HCT116 (cell line): ENCODE results near the gene OCA2. TPM values are rescaled to one million over a fixed set of nuclear protein-coding genes. Genes with fewer than 3 reads are reported as not detected.

ENCODE experiments used
- ATAC-seq: fragments of 200-7000 bp; cut with Tn5 transposase; 2 replicates; pipeline ENCODE4 v1.9.1; 2020; ENCODE audit warnings: mild to moderate bottlenecking, moderate library complexity
- BruUV-seq: library from RNA; stranded (reverse); fragments of 400-500 nt; replicated peaks from 2 replicates; lab custom pipeline; 2021; lab: Mats Ljungman, UMichigan
- CTCF ChIA-PET: fragments of 300-600 bp; sonication (Branson Sonifier 250); formaldehyde crosslinking; loops from one replicate; lab custom pipeline; 2021; ENCODE audit warnings: antibody characterized with exemption; lab: Charles Lee
- POLR2A ChIA-PET: fragments of 300-600, 350-600 bp; sonication (Branson Sonifier 250); formaldehyde crosslinking; loops from one replicate; lab custom pipeline; 2021; ENCODE audit warnings: antibody characterized with exemption; lab: Charles Lee
- RAD21 ChIA-PET, 2 experiments: fragments of 300-600 bp; sonication (Branson Sonifier 250); formaldehyde crosslinking; loops; one replicate each; lab custom pipeline; 2023; ENCODE audit warnings: low total read pairs in 2 of 2; ENCODE audit not compliant: uncharacterized antibody in 2 of 2, unreplicated experiment in 2 of 2, low non-redundant PET in 1 of 2; lab: Charles Lee
- DNase-seq: peaks from one replicate; pipeline ENCODE4 v3.0.0-alpha.2; 2010; ENCODE audit warnings: low read depth, low spot score
- H2AFZ ChIP-seq: fragments of 200-600 bp; shearing (Covaris generic), sonication (generic); 2 replicates; pipeline ENCODE4 v1.6.1; 2017; ENCODE audit warnings: low read depth, mixed run types, mixed read lengths, antibody characterized with exemption, low read length; ENCODE audit not compliant: poor library complexity, severe bottlenecking
- H3K27ac ChIP-seq: 2 replicates; pipeline ENCODE4 v1.5.1; 2012; ENCODE audit warnings: low read depth, low read length
- H3K27me3 ChIP-seq: fragments of 200-600 bp; sonication (generic); 2 replicates; pipeline ENCODE4 v1.6.1; 2016; ENCODE audit warnings: mixed run types, low read length, mixed read lengths; ENCODE audit not compliant: insufficient read depth
- H3K36me3 ChIP-seq, 2 experiments: fragments of 200-500 bp in 1 of 2; fragments of 200-600 bp in 1 of 2; sonication (Bioruptor generic) in 1 of 2; sonication (generic) in 1 of 2; 2 replicates each; pipeline versions ENCODE4 v1.5.1 to v1.6.1; 2014 to 2016; ENCODE audit warnings: low read length in 2 of 2, inconsistent platforms in 1 of 2, mixed read lengths in 1 of 2, mixed run types in 1 of 2; ENCODE audit not compliant: insufficient read depth in 2 of 2, control insufficient read depth in 1 of 2
- H3K4me1 ChIP-seq, 2 experiments: fragments of 200-600 bp in 1 of 2; sonication (generic) in 1 of 2; 2 replicates each; pipeline versions ENCODE4 v1.5.1 to v1.6.1; 2012 to 2017; ENCODE audit warnings: low read length in 2 of 2, inconsistent platforms in 1 of 2, mild to moderate bottlenecking in 1 of 2, mixed read lengths in 1 of 2, mixed run types in 1 of 2, moderate library complexity in 1 of 2; ENCODE audit not compliant: insufficient read depth in 2 of 2, control insufficient read depth in 1 of 2
- H3K4me2 ChIP-seq: fragments of 200-600 bp; sonication (generic); 2 replicates; pipeline ENCODE4 v1.6.1; 2017; ENCODE audit warnings: mixed run types, low read length, mixed read lengths
- H3K4me3 ChIP-seq, 2 experiments: fragments of 200-600 bp in 1 of 2; sonication (generic) in 1 of 2; replicated peaks in 1 of 2; 2 replicates each; pipeline ENCODE4 v1.5.1; 2011 to 2016; ENCODE audit warnings: low read length in 2 of 2, control low read depth in 1 of 2, low read depth in 1 of 2, mild to moderate bottlenecking in 1 of 2, mixed read lengths in 1 of 2, mixed run types in 1 of 2
- H3K79me2 ChIP-seq: fragments of 200-600 bp; sonication (generic); 2 replicates; pipeline ENCODE4 v1.6.1; 2017; ENCODE audit warnings: mild to moderate bottlenecking, mixed run types, low read length, moderate library complexity, mixed read lengths; ENCODE audit not compliant: insufficient read depth
- H3K9ac ChIP-seq: fragments of 200-600 bp; sonication (generic); 2 replicates; pipeline ENCODE4 v1.6.1; 2016; ENCODE audit warnings: low read length, mixed read lengths
- H3K9me2 ChIP-seq: fragments of 200-600 bp; sonication (generic), shearing (Covaris generic); 2 replicates; pipeline ENCODE4 v1.6.1; 2017; ENCODE audit warnings: mixed run types, mild to moderate bottlenecking, moderate library complexity; ENCODE audit not compliant: insufficient read depth
- H3K9me3 ChIP-seq, 2 experiments: fragments of 200-500 bp in 1 of 2; fragments of 200-600 bp in 1 of 2; sonication (Bioruptor generic) in 1 of 2; sonication (generic) in 1 of 2; 2 replicates each; pipeline ENCODE4 v1.6.1; 2014 to 2017; ENCODE audit warnings: low read length in 2 of 2, mixed read lengths in 2 of 2, inconsistent platforms in 1 of 2, low read depth in 1 of 2, mild to moderate bottlenecking in 1 of 2, mixed run types in 1 of 2, moderate library complexity in 1 of 2; ENCODE audit not compliant: control insufficient read depth in 1 of 2, insufficient read depth in 1 of 2
- H4K20me1 ChIP-seq: fragments of 200-600 bp; sonication (generic), shearing (Covaris generic); 2 replicates; pipeline ENCODE4 v1.6.1; 2017; ENCODE audit warnings: mixed run types, mild to moderate bottlenecking, moderate library complexity; ENCODE audit not compliant: insufficient read depth
- ATF3 ChIP-seq: IDR thresholded peaks from 2 replicates; pipeline ENCODE4 v1.6.1; 2012
- CTCF ChIP-seq, 3 experiments: fragments of 200-600 bp in 1 of 3; sonication (generic) in 1 of 3; IDR thresholded peaks in 2 of 3; conservative IDR thresholded peaks in 1 of 3; 2 replicates each; pipeline ENCODE4 v1.5.1; 2012 to 2017; ENCODE audit warnings: low read depth in 2 of 3, low read length in 2 of 3, antibody characterized with exemption in 1 of 3, borderline replicate concordance in 1 of 3, control low read depth in 1 of 3, mild to moderate bottlenecking in 1 of 3, mixed read lengths in 1 of 3, mixed run types in 1 of 3, moderate library complexity in 1 of 3; ENCODE audit not compliant: insufficient read depth in 1 of 3
- EGR1 ChIP-seq: IDR thresholded peaks from 2 replicates; pipeline ENCODE4 v1.6.1; 2012; ENCODE audit warnings: low read depth
- ELF1 ChIP-seq: IDR thresholded peaks from 2 replicates; pipeline ENCODE4 v1.6.1; 2012; ENCODE audit warnings: low read depth, borderline replicate concordance
- EZH2 ChIP-seq: fragments of 200-600 bp; sonication (generic); IDR thresholded peaks from 2 replicates; pipeline ENCODE4 v1.6.1; 2017; ENCODE audit warnings: antibody characterized with exemption, mixed run types
- EZH2phosphoT487 ChIP-seq: fragments of 200-600 bp; IDR thresholded peaks from 2 replicates; pipeline ENCODE4 v1.6.1; 2018; ENCODE audit warnings: antibody characterized with exemption, borderline replicate concordance
- SRF ChIP-seq: IDR thresholded peaks from 2 replicates; pipeline ENCODE4 v1.6.1; 2012; ENCODE audit warnings: low read depth
- TCF7L2 ChIP-seq: IDR thresholded peaks from 2 replicates; pipeline ENCODE4 v1.7.0; 2011; ENCODE audit warnings: borderline replicate concordance, inconsistent platforms; ENCODE audit not compliant: insufficient read depth, insufficient read length; ENCODE audit errors: extremely low read depth
- intact Hi-C: fragments of 100-400 bp; cut with micrococcal nuclease; formaldehyde crosslinking; loops from 2 replicates; pipeline ENCODE4 v1.10.0; 2022
- total RNA-seq: library from RNA; stranded (reverse); gene quantifications from one replicate; pipeline ENCODE4 v1.2.1, GENCODE V29; 2021; ENCODE audit not compliant: unreplicated experiment

Gene OCA2
- total RNA-seq, 1 experiment from 2014 or later: not detected

- no peaks in the 10 kb centered on the region for H3K36me3 ChIP-seq
- ChIA-PET RAD21 (no interaction called here), CTCF (no interaction called here), POLR2A (no interaction called here)
- ATAC-seq: no peak
- H3K9me3 ChIP-seq: no peaks in the 10 kb centered on the region
- H4K20me1 ChIP-seq: no peaks in the 10 kb centered on the region
- no TSS peak for BruUV-seq
- TF ChIP-seq TCF7L2 (no peak), EZH2phosphoT487 (no peak), EGR1 (no peak), EZH2 (no peak)
- H3K4me2 ChIP-seq: no peak overlapping the region
- no peak overlapping the region for H3K4me3 ChIP-seq
- no peak for DNase-seq
- H3K4me1 ChIP-seq: no peaks in the 10 kb centered on the region
- H3K9ac ChIP-seq: no peak overlapping the region
- intact Hi-C loops: no loop called here
- no peaks in the 10 kb centered on the region for H3K79me2 ChIP-seq
- no peaks in the 10 kb centered on the region for H3K27me3 ChIP-seq
- H3K27ac ChIP-seq: no peak overlapping the region
- no peaks in the 10 kb centered on the region for H3K9me2 ChIP-seq
- no peak overlapping the region for H2AFZ ChIP-seq
These were observed 18.7 kb downstream of the OCA2 start for GRCh38 chr15:28080386-28080785.

GRCh38 chr15:28079313-28079969 lies 19.7 kb downstream of the OCA2 start:
- Histone ChIP-seq H4K20me1 (no peaks in the 10 kb centered on the region), H3K79me2 (no peaks in the 10 kb centered on the region), H3K9me2 (no peaks in the 10 kb centered on the region), H2AFZ (no peak overlapping the region), H3K27me3 (no peaks in the 10 kb centered on the region), H3K27ac (no peak overlapping the region), H3K36me3 (no peaks in the 10 kb centered on the region), H3K4me1 (no peaks in the 10 kb centered on the region), H3K9ac (no peak overlapping the region), H3K4me3 (no peak overlapping the region), H3K9me3 (no peaks in the 10 kb centered on the region), H3K4me2 (no peak overlapping the region)
- TF ChIP-seq SRF: no peak
- no peak for TF ChIP-seq ELF1
- TF ChIP-seq CTCF (IDR thresholded peaks at IDR 0.05 in 2 of 3, conservative IDR thresholded peaks at IDR 0.05 in 1 of 3; ENCODE audit: borderline replicate concordance in 1 of 3, insufficient read depth in 1 of 3, low read depth in 2 of 3, low read length in 2 of 3): no peak
- TF ChIP-seq ATF3: no peak
- CTCF ChIA-PET: no interaction called here
- RAD21 ChIA-PET: no interaction called here
- no peak for ATAC-seq
- intact Hi-C loops: no loop called here
- POLR2A ChIA-PET: no interaction called here
- DNase-seq: no peak
- no TSS peak for BruUV-seq
